Measurements from ENCODE around the gene COL6A2.

COL6A2 gene

GRCh38 chr21:46142582-46143473 lies 44.9 kb downstream of the COL6A2 start:
- Histone ChIP-seq H3K4me2 (ENCODE audit: low read length) (no peak overlapping the region), H3K9ac (ENCODE audit: low read length) (no peak overlapping the region), H3K36me3 (ENCODE audit: control insufficient read depth in 1 of 2, insufficient read depth in 2 of 2, low read length in 2 of 2) (no peaks in the 10 kb centered on the region), H3K14ac (ENCODE audit: low read length) (no peak overlapping the region), H4K12ac (ENCODE audit: low read depth, low read length) (no peak overlapping the region), H3K27ac (ENCODE audit: low read depth, low read length) (no peak overlapping the region), H3K4me1 (ENCODE audit: control insufficient read depth in 1 of 2, insufficient read depth in 2 of 2, low read length in 2 of 2) (peaks cover 6 to 7% of the 10 kb centered on the region in 2 experiments), H2BK12ac (ENCODE audit: low read length) (no peak overlapping the region), H2AFZ (ENCODE audit: insufficient read depth, low read length, poor library complexity) (no peak overlapping the region), H3K9me3 (ENCODE audit: insufficient read depth, low read depth, low read length) (no peaks in the 10 kb centered on the region), H3K4ac (ENCODE audit: low read depth, low read length) (no peak overlapping the region), H3K27me3 (ENCODE audit: insufficient read depth, low read length) (no peaks in the 10 kb centered on the region), H2BK120ac (ENCODE audit: insufficient read depth, low read length, poor library complexity) (no peak overlapping the region), H2BK5ac (ENCODE audit: low read depth, low read length, poor library complexity) (no peak overlapping the region), H4K91ac (ENCODE audit: low read depth, low read length) (no peak overlapping the region), H3K23ac (ENCODE audit: low read length) (no peak overlapping the region), H3K79me1 (ENCODE audit: low read length) (peaks cover 12% of the 10 kb centered on the region), H2AK5ac (ENCODE audit: low read length) (peak overlapping the region; percentile 32), H3K18ac (ENCODE audit: low read length) (no peak overlapping the region), H4K8ac (ENCODE audit: low read depth, low read length) (no peak overlapping the region), H3K4me3 (ENCODE audit: low read depth, low read length) (no peak overlapping the region), H3K79me2 (ENCODE audit: control insufficient read depth, insufficient read depth, low read length, poor library complexity) (no peaks in the 10 kb centered on the region)
- WGBS (ENCODE audit: extremely low coverage, insufficient coverage, insufficient read length), result no CpG with 5 or more reads among the region's 21 CpGs
- DNase-seq, result no peak

- no peak overlapping the region for H4K8ac ChIP-seq (ENCODE audit: low read depth, low read length)
- no peaks in the 10 kb centered on the region for H3K36me3 ChIP-seq (ENCODE audit: control insufficient read depth in 1 of 2, insufficient read depth in 2 of 2, low read length in 2 of 2)
- H3K79me1 ChIP-seq (ENCODE audit: low read length), result peaks cover 12% of the 10 kb centered on the region
- no CpG with 5 or more reads among the region's 4 CpGs for WGBS (ENCODE audit: extremely low coverage, insufficient coverage, insufficient read length)
- H3K4me2 ChIP-seq (ENCODE audit: low read length), result no peak overlapping the region
- H3K4me1 ChIP-seq (ENCODE audit: control insufficient read depth in 1 of 2, insufficient read depth in 2 of 2, low read length in 2 of 2), result peaks cover 6 to 7% of the 10 kb centered on the region in 2 experiments
- H4K91ac ChIP-seq (ENCODE audit: low read depth, low read length), result no peak overlapping the region
- no peak overlapping the region for H2BK5ac ChIP-seq (ENCODE audit: low read depth, low read length, poor library complexity)
- H4K12ac ChIP-seq (ENCODE audit: low read depth, low read length), result no peak overlapping the region
- no peak overlapping the region for H2BK12ac ChIP-seq (ENCODE audit: low read length)
- H2AK5ac ChIP-seq (ENCODE audit: low read length), result no peak overlapping the region
- no peak overlapping the region for H3K14ac ChIP-seq (ENCODE audit: low read length)
- H3K4ac ChIP-seq (ENCODE audit: low read depth, low read length), result no peak overlapping the region
- no peaks in the 10 kb centered on the region for H3K9me3 ChIP-seq (ENCODE audit: insufficient read depth, low read depth, low read length)
- H3K18ac ChIP-seq (ENCODE audit: low read length), result no peak overlapping the region
- no peak overlapping the region for H2BK120ac ChIP-seq (ENCODE audit: insufficient read depth, low read length, poor library complexity)
- no peak overlapping the region for H3K4me3 ChIP-seq (ENCODE audit: low read depth, low read length)
- H2AFZ ChIP-seq (ENCODE audit: insufficient read depth, low read length, poor library complexity), result no peak overlapping the region
- no peaks in the 10 kb centered on the region for H3K27me3 ChIP-seq (ENCODE audit: insufficient read depth, low read length)
- no peak overlapping the region for H3K23ac ChIP-seq (ENCODE audit: low read length)
- no peak overlapping the region for H3K27ac ChIP-seq (ENCODE audit: low read depth, low read length)
- H3K9ac ChIP-seq (ENCODE audit: low read length), result no peak overlapping the region
- DNase-seq, result no peak
- no peaks in the 10 kb centered on the region for H3K79me2 ChIP-seq (ENCODE audit: control insufficient read depth, insufficient read depth, low read length, poor library complexity)
Observed at GRCh38 chr21:46144464-46145070, 46.7 kb downstream of the COL6A2 start.

- no peaks in the 10 kb centered on the region for H3K79me2 ChIP-seq (ENCODE audit: control insufficient read depth, insufficient read depth, low read length, poor library complexity)
- H2BK120ac ChIP-seq (ENCODE audit: insufficient read depth, low read length, poor library complexity), result no peak overlapping the region
- no peak overlapping the region for H3K18ac ChIP-seq (ENCODE audit: low read length)
Observed at GRCh38 chr21:46145159-46145839, 47.4 kb downstream of the COL6A2 start.

GRCh38 chr21:46145840-46146691 lies 48.2 kb downstream of the COL6A2 start:
- peaks cover 12% of the 10 kb centered on the region for H3K79me1 ChIP-seq (ENCODE audit: low read length)
- H3K23ac ChIP-seq (ENCODE audit: low read length), result no peak overlapping the region
- H2BK120ac ChIP-seq (ENCODE audit: insufficient read depth, low read length, poor library complexity), result peak overlapping the region; percentile 60
- H3K18ac ChIP-seq (ENCODE audit: low read length), result no peak overlapping the region
- no peaks in the 10 kb centered on the region for H3K9me3 ChIP-seq (ENCODE audit: insufficient read depth, low read depth, low read length)
- DNase-seq, result no peak
- H2AFZ ChIP-seq (ENCODE audit: insufficient read depth, low read length, poor library complexity), result no peak overlapping the region
- peak overlapping the region; percentile 30 for H2AK5ac ChIP-seq (ENCODE audit: low read length)
- H3K4me2 ChIP-seq (ENCODE audit: low read length), result no peak overlapping the region
- H2BK5ac ChIP-seq (ENCODE audit: low read depth, low read length, poor library complexity), result no peak overlapping the region
- H3K27me3 ChIP-seq (ENCODE audit: insufficient read depth, low read length), result no peaks in the 10 kb centered on the region
- H3K9ac ChIP-seq (ENCODE audit: low read length), result no peak overlapping the region
- H3K4ac ChIP-seq (ENCODE audit: low read depth, low read length), result no peak overlapping the region
- no CpG with 5 or more reads among the region's 60 CpGs for WGBS (ENCODE audit: extremely low coverage, insufficient coverage, insufficient read length)
- peak overlapping the region; percentile 78 for H4K91ac ChIP-seq (ENCODE audit: low read depth, low read length)
- H3K79me2 ChIP-seq (ENCODE audit: control insufficient read depth, insufficient read depth, low read length, poor library complexity), result no peaks in the 10 kb centered on the region
- H3K36me3 ChIP-seq (ENCODE audit: control insufficient read depth in 1 of 2, insufficient read depth in 2 of 2, low read length in 2 of 2), result no peaks in the 10 kb centered on the region
- H4K12ac ChIP-seq (ENCODE audit: low read depth, low read length), result no peak overlapping the region
- H3K4me3 ChIP-seq (ENCODE audit: low read depth, low read length), result no peak overlapping the region
- peaks cover 6 to 7% of the 10 kb centered on the region in 2 experiments for H3K4me1 ChIP-seq (ENCODE audit: control insufficient read depth in 1 of 2, insufficient read depth in 2 of 2, low read length in 2 of 2)
- peak overlapping the region; percentile 58 for H2BK12ac ChIP-seq (ENCODE audit: low read length)
- H4K8ac ChIP-seq (ENCODE audit: low read depth, low read length), result peak overlapping the region; percentile 50
- H3K14ac ChIP-seq (ENCODE audit: low read length), result no peak overlapping the region
- H3K27ac ChIP-seq (ENCODE audit: low read depth, low read length), result peak overlapping the region; percentile 66

More at GRCh38 chr21:46145159-46145839, 47.4 kb downstream of the COL6A2 start:
- Histone ChIP-seq H2BK5ac (ENCODE audit: low read depth, low read length, poor library complexity) (no peak overlapping the region), H3K14ac (ENCODE audit: low read length) (no peak overlapping the region), H2BK12ac (ENCODE audit: low read length) (peak overlapping the region; percentile 56), H4K12ac (ENCODE audit: low read depth, low read length) (no peak overlapping the region), H3K27ac (ENCODE audit: low read depth, low read length) (no peak overlapping the region), H3K4me1 (ENCODE audit: control insufficient read depth in 1 of 2, insufficient read depth in 2 of 2, low read length in 2 of 2) (peaks cover 6 to 7% of the 10 kb centered on the region in 2 experiments), H3K9me3 (ENCODE audit: insufficient read depth, low read depth, low read length) (no peaks in the 10 kb centered on the region), H3K4ac (ENCODE audit: low read depth, low read length) (no peak overlapping the region), H2AK5ac (ENCODE audit: low read length) (peak overlapping the region; percentile 84), H3K4me3 (ENCODE audit: low read depth, low read length) (no peak overlapping the region), H3K79me1 (ENCODE audit: low read length) (peaks cover 12% of the 10 kb centered on the region), H4K91ac (ENCODE audit: low read depth, low read length) (peak overlapping the region; percentile 38), H2AFZ (ENCODE audit: insufficient read depth, low read length, poor library complexity) (no peak overlapping the region), H3K36me3 (ENCODE audit: control insufficient read depth in 1 of 2, insufficient read depth in 2 of 2, low read length in 2 of 2) (no peaks in the 10 kb centered on the region), H3K9ac (ENCODE audit: low read length) (no peak overlapping the region), H3K4me2 (ENCODE audit: low read length) (no peak overlapping the region), H3K27me3 (ENCODE audit: insufficient read depth, low read length) (no peaks in the 10 kb centered on the region), H4K8ac (ENCODE audit: low read depth, low read length) (no peak overlapping the region), H3K23ac (ENCODE audit: low read length) (no peak overlapping the region)
- no peak for DNase-seq
- WGBS (ENCODE audit: extremely low coverage, insufficient coverage, insufficient read length), result no CpG with 5 or more reads among the region's 51 CpGs
